GM12874 (cell line): ENCODE measurements around the gene SP4.

Experiments used
- CTCF ChIP-seq: IDR thresholded peaks from 2 replicates; pipeline ENCODE4 v1.5.1; 2011; ENCODE audit warnings: low read depth, mild to moderate bottlenecking, control low read depth, low read length, moderate library complexity; ENCODE audit not compliant: insufficient read depth

The SP4 gene

GRCh38 chr7:21427182-21427870 is 557 bp upstream of the SP4 start:
- TF ChIP-seq CTCF = no peak

GRCh38 chr7:21428659-21428941 is 717 bp downstream of the SP4 start:
- TF ChIP-seq CTCF = no peak

DNA sequence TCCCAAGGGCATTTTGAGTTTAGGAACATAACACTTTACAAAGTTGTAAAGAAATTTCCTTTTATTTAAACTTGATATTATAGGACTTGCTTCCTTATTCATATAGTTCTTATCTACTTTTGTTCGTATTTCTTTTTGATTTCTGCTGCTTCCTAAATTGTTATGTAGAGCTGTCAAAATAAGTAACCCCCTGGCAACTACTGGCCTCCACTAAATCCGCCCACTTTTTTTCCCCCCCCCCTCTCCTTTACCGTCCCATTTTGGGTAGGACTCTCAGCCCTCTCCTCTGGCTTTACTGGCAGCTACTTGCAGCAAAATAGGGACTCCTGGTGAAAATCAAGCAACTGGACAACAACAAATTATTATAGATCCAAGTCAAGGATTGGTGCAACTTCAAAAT is 1.1 kb downstream of the SP4 start:
- TF ChIP-seq CTCF = no peak

DNA sequence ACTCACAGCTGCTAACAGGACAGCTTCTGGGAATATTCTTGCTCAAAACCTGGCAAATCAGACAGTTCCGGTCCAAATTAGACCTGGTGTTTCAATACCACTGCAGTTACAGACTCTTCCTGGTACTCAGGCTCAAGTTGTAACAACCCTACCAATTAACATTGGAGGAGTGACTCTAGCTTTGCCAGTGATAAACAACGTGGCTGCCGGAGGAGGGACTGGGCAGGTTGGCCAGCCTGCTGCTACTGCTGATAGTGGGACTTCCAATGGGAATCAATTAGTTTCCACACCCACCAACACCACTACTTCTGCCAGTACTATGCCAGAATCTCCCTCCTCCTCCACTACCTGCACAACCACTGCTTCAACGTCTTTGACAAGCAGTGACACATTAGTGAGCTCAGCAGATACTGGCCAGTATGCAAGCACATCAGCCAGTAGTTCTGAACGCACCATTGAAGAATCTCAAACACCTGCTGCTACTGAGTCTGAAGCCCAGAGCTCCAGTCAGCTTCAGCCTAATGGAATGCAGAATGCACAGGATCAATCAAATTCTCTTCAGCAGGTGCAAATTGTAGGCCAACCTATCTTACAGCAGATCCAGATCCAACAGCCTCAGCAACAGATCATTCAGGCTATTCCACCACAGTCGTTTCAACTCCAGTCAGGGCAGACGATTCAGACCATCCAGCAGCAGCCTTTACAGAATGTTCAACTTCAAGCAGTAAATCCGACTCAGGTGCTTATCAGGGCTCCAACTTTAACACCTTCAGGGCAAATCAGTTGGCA is 2.1 kb downstream of the SP4 start:
- TF ChIP-seq CTCF = no peak

DNA sequence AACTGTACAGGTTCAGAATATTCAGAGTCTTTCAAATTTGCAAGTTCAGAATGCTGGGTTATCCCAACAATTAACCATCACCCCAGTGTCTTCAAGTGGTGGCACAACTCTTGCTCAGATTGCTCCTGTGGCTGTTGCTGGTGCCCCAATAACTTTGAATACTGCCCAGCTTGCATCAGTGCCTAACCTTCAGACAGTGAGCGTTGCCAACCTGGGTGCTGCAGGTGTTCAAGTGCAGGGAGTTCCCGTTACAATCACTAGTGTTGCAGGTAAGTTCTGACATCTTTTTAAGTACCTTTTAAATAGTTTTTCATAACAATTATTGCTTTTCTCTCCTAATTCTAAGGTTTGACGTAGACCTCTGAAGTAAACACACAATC is 2.7 kb downstream of the SP4 start:
- no peak for TF ChIP-seq CTCF

DNA sequence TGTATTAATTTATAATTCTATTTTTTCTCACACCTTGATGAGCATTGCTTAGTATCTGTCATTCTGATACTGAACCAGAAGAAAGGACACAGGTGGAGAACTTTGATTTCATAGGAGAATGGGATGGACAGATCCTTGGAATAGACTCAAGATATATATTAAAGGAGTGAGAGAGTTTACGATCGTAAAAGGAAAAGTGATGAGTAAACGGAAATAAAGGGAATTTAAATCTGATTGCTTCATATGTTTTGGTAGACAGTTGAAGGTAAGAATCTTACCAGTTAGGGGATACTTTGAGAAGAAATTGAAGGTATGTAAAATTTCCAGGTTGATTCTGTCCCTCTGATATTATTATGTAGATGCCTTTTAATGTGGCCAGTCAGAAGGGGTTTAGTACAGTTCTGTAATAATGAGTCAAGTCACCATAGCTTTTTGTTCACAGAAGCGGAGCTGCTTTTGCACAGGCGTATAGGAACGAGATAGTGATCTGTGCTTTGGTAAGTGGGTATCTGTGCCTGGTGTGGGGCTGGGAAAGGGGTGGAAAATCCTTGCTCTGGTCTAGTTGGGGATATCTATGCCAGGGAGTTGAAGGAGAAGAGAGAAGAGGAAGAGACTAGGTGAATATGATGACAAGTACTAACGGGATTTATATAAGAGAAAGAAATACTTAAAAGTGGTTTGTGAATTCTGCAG is 15.4 kb downstream of the SP4 start:
- TF ChIP-seq CTCF = no peak

DNA sequence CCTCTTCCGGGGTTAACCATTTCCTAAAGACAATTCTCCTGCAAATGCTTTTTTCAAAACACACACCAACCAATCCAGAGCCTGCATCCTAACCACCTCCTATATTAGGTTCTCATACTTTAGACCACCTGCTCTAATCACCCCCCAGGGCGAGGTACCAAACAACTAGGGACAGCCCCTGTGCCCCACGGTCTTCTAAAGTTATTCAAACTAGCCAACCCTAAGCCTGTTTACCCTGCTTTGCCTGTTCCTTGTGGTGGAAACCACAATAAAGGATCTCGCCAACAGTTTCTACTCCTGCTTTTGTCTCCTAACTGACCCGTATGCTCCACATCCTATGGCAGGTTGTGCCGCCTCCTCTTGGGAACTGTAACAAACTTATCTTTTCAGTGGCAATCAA is 21.1 kb downstream of the SP4 start:
- no peak for TF ChIP-seq CTCF
